Fibroblast of mammary gland (primary cell): Measurements from ENCODE around the gene NAA30.

Source experiments
- DNase-seq: peaks from one replicate; pipeline ENCODE4 v3.0.0-alpha.2; 2010; ENCODE audit warnings: low read depth
- H3K4me3 ChIP-seq: 2 replicates; pipeline ENCODE4 v1.5.1; 2011; ENCODE audit warnings: low read depth, mild to moderate bottlenecking, low read length, moderate library complexity; ENCODE audit not compliant: control insufficient read depth
- TF ChIP-seq, protein P1 (sequence below): conservative IDR thresholded peaks from 2 replicates; pipeline ENCODE4 v1.5.1; 2011; ENCODE audit warnings: low read depth, low read length, inconsistent platforms; ENCODE audit not compliant: control insufficient read depth, insufficient read depth

The NAA30 gene

DNA sequence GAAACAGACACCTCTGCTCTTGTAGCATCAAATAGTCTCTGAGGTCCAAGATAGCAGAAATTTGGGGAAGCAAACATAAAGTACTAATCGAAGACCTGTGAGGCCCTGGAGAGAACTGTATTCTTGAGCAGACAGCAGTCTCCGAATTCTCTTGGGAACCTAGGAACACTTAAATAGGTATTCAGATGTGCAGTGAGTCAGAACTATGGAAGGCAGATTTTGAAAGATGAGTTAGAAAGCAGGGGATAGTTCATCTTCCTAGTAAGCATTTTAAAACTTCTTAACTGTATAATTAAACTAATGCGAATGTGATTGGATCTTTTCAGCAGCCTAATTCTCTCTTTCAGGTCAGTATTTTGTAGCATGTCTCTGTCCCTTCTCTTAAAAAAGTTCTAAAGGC lies 30.6 kb downstream of the NAA30 start:
- no peak overlapping the region for H3K4me3 ChIP-seq
- DNase-seq: peak; percentile 34
- TF ChIP-seq, protein P1, sequence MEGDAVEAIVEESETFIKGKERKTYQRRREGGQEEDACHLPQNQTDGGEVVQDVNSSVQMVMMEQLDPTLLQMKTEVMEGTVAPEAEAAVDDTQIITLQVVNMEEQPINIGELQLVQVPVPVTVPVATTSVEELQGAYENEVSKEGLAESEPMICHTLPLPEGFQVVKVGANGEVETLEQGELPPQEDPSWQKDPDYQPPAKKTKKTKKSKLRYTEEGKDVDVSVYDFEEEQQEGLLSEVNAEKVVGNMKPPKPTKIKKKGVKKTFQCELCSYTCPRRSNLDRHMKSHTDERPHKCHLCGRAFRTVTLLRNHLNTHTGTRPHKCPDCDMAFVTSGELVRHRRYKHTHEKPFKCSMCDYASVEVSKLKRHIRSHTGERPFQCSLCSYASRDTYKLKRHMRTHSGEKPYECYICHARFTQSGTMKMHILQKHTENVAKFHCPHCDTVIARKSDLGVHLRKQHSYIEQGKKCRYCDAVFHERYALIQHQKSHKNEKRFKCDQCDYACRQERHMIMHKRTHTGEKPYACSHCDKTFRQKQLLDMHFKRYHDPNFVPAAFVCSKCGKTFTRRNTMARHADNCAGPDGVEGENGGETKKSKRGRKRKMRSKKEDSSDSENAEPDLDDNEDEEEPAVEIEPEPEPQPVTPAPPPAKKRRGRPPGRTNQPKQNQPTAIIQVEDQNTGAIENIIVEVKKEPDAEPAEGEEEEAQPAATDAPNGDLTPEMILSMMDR: no peak

DNA sequence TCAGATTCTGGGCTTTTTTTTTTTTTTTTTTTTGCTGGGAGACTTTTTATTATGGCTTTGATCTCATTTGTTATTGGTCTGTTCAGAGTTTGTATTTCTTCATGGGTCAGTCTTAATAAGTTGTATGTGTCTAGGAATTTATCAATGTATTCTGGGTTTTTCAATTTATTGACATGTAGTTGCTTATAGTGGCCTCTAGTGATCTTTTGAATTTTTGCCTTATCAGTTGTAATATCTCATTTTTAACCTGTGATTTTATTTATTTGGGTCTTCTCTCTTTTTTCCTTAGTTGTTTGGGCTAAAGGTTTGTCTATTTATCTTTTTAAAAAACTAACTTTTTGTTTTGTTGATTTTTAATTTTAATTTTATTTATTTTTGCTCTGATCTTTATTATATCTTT lies 45.5 kb downstream of the NAA30 start:
- no peak overlapping the region for H3K4me3 ChIP-seq
- TF ChIP-seq, protein P1: peak; percentile 12
- no peak for DNase-seq

DNA sequence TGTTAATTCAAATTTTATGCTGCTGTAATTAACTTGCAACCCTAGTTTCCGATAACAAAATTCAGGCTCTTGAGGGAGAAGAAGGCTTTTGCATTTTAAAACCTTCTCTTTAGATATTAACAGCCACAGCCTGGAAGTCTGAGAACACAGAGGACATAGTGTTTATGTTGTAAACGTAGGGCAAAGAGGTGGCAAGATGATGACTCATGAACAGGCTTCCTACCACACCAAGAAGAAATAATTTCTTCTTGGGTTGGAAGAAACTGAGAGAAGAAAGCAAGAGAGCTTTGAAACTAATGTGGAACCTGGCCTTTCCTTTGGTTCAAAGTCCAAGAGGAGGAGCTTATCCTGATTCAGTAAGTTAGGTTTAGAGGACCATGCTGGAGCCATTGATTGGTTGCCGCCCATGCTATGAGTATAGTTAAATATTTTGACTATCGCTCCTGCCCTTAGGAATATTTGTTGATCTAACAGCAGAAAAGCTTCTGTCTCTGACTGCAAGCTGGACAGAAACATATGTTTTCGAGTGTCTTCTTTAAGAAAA lies 71.5 kb downstream of the NAA30 start:
- DNase-seq: no peak
- TF ChIP-seq, protein P1: no peak
- H3K4me3 ChIP-seq: no peak overlapping the region

DNA sequence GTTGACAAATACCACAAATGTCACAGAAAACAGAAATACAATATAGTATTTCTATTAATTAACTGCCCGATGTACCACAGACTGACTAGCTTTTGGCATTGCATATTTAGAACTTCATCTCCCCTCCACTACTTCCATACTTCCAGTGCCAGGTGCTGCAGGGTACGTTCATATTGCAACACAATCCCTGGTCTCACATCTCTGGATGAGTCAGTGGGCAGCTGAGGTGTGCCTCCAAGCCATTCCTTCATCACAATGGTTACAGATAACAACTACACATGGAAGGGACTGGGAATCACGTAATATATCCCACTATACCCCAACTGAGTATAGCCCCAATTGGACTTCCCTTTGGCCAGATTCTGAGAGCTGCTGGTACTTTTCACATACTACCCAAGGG lies 72.2 kb downstream of the NAA30 start:
- DNase-seq: no peak
- H3K4me3 ChIP-seq: no peak overlapping the region
- TF ChIP-seq, protein P1: no peak

DNA sequence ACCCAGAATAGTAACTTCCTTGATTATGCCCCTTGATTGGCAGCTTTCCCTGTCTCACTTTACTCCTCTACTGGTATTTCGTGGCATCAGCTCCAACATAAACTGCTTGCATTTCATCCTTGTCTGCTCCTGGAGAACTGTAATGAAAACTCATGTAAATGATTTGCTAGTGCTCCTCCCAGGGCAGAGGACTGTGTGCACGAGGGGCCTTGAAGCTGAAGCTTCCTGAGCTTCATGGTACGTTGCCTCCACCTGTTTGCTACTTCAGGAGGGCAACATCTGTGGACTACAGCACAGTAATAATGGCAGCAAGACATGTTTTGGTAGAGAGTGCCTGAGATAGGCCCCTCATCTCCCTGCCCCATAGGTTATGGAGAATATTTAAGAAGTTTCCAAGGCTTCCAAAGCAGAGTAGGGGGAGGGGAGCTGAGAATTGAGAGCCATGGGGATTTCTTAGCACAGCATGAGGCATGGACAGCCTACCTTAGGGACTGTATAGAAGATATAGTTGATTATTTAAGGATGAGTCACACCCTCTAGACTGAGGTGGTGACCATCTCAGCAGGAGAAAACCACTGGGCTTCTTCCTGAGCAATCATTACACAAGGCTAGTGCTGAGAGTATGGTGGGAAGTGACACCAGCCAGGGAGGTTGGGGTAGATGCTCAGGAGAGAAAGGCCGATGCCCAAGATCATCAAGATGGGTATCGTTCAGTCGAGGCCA lies 73.8 kb downstream of the NAA30 start:
- TF ChIP-seq, protein P1: no peak
- no peak for DNase-seq
- no peak overlapping the region for H3K4me3 ChIP-seq
